Upper lobe of left lung (tissue), 6 donors: ENCODE results near the gene CBLB. TPM values are rescaled to one million over a fixed set of nuclear protein-coding genes. Genes with fewer than 3 reads are reported as not detected.

Source experiments
- ATAC-seq, 2 donors: fragments of 200-7000 bp; cut with Tn5 transposase; one replicate each; pipeline ENCODE4 v1.9.1; 2022; ENCODE audit warnings: mild to moderate bottlenecking in 2 of 2, moderate library complexity in 2 of 2; ENCODE audit not compliant: low FRiP score in 2 of 2
- DNase-seq, 2 donors: peaks; one replicate each; pipeline ENCODE4 v3.0.0-alpha.2; 2019 to 2020
- H3K27ac ChIP-seq, 4 donors: fragments of 200-600 bp; sonication (generic); one replicate each; pipeline ENCODE4 v1.5.1; 2016 to 2019
- H3K27me3 ChIP-seq, 4 donors: fragments of 200-600 bp; sonication (generic); one replicate each; pipeline ENCODE4 v1.5.1; 2017 to 2019
- H3K36me3 ChIP-seq, 4 donors: fragments of 200-600 bp; sonication (generic); one replicate each; pipeline ENCODE4 v1.5.1; 2016 to 2019
- H3K4me1 ChIP-seq, 4 donors: fragments of 200-600 bp; sonication (generic); one replicate each; pipeline ENCODE4 v1.5.1; 2018 to 2019
- H3K4me3 ChIP-seq, 4 donors: fragments of 200-600 bp; sonication (generic); one replicate each; pipeline ENCODE4 v1.5.1; 2017 to 2019; ENCODE audit warnings: mild to moderate bottlenecking in 2 of 4, moderate library complexity in 1 of 4
- H3K9me3 ChIP-seq, 4 donors: fragments of 200-600 bp; sonication (generic); one replicate each; pipeline ENCODE4 v1.5.1; 2018 to 2019
- EP300 ChIP-seq, 4 donors: sonication (generic); formaldehyde crosslinking; IDR thresholded peaks; one replicate each; pipeline ENCODE4 v1.5.1; 2017; ENCODE audit warnings: antibody characterized with exemption in 4 of 4, control low read depth in 2 of 4
- POLR2A ChIP-seq, 4 donors: fragments of 450-650 bp; IDR thresholded peaks; one replicate each; pipeline ENCODE4 v1.5.1; 2016 to 2017; ENCODE audit warnings: antibody characterized with exemption in 4 of 4, mild to moderate bottlenecking in 2 of 4
- POLR2AphosphoS5 ChIP-seq, 2 donors: sonication (generic); formaldehyde crosslinking; IDR thresholded peaks; one replicate each; pipeline ENCODE4 v1.5.1; 2017; ENCODE audit warnings: antibody characterized with exemption in 2 of 2
- WGBS, 2 donors: methylation state at CpG; one replicate each; pipeline ENCODE4 v1.1.5; 2017 to 2018; 5-methylcytosine and 5-hydroxymethylcytosine counted together
- total RNA-seq, 6 donors: library from RNA; depleted of rRNA in 4 of 6; stranded (reverse); fragments of >200 nt in 4 of 6; gene quantifications; one replicate each; pipeline versions ENCODE4 v1.1.0 to v1.2.1, GENCODE V29; 2016 to 2021
- TF ChIP-seq, protein P1 (sequence below), 6 experiments: fragments of 450-650 bp in 4 of 6; fragments of 200-600 bp in 2 of 6; sonication (generic) in 2 of 6; IDR thresholded peaks; one replicate each; pipeline ENCODE4 v1.5.1; 2016 to 2019; ENCODE audit warnings: antibody characterized with exemption in 6 of 6
- donor health status: DM: no; HTN: no; CAD: no; lungs with moderate emphysema.
- donor health status: DM: no; HTN: yes; CAD: no; lungs with severe emphysema.

The CBLB gene
- total RNA-seq, 6 donors from 2014 or later = 30.3 to 85.9 (median 32.0) TPM

- TF ChIP-seq EP300 (IDR thresholded peaks at IDR 0.05) = no peak
- TF ChIP-seq POLR2A (IDR thresholded peaks at IDR 0.05) = no peak
- no peak for TF ChIP-seq POLR2AphosphoS5 (IDR thresholded peaks at IDR 0.05)
- TF ChIP-seq, protein P1, sequence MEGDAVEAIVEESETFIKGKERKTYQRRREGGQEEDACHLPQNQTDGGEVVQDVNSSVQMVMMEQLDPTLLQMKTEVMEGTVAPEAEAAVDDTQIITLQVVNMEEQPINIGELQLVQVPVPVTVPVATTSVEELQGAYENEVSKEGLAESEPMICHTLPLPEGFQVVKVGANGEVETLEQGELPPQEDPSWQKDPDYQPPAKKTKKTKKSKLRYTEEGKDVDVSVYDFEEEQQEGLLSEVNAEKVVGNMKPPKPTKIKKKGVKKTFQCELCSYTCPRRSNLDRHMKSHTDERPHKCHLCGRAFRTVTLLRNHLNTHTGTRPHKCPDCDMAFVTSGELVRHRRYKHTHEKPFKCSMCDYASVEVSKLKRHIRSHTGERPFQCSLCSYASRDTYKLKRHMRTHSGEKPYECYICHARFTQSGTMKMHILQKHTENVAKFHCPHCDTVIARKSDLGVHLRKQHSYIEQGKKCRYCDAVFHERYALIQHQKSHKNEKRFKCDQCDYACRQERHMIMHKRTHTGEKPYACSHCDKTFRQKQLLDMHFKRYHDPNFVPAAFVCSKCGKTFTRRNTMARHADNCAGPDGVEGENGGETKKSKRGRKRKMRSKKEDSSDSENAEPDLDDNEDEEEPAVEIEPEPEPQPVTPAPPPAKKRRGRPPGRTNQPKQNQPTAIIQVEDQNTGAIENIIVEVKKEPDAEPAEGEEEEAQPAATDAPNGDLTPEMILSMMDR (IDR thresholded peaks at IDR 0.05) = no peak
- H3K27ac ChIP-seq = no peak overlapping the region
- DNase-seq (no peak), ATAC-seq (no peak)
- H3K9me3 ChIP-seq = no peaks in the 10 kb centered on the region
- H3K36me3 ChIP-seq = peaks cover 0 to 44% (median 6%) of the 10 kb centered on the region in 4 donors
- 95 to 97% methylated on average over 3 of the region's 3 CpGs for WGBS, 2 donors
- no peak overlapping the region for H3K4me3 ChIP-seq
- no peaks in the 10 kb centered on the region for H3K27me3 ChIP-seq
- H3K4me1 ChIP-seq = no peaks in the 10 kb centered on the region
Measured at GRCh38 chr3:105661461-105661860, 207.4 kb downstream of the CBLB start.

GRCh38 chr3:105656651-105657504 is 211.9 kb downstream of the CBLB start:
- ATAC-seq = peak in 1 of 2 donors; percentile 25

DNA sequence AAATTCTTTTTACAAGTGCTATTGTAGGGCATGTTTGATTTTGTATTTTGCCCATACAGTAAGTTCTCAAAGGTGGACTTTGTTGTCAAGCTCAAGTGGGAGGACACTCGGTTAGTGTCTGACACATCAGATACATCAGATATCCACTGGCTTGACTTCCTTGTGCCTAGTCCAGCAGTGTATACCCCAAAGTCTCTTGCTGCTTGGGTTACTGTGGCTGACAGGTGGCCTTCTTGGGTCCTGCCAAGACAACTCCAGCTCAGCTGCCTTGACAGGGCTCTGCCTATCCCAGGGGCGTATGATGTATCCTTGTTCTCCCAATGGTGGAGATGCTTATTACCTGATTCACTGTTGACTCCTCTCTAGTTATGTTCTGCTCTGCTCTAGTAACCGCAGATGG is 214.9 kb downstream of the CBLB start:
- no peak overlapping the region for H3K4me3 ChIP-seq
- H3K27ac ChIP-seq = no peak overlapping the region
- no peak for DNase-seq
- WGBS, 2 donors = 98 to 100% methylated on average over 2 to 3 of the region's 3 CpGs
- no peaks in the 10 kb centered on the region for H3K9me3 ChIP-seq
- ATAC-seq = no peak
- no peaks in the 10 kb centered on the region for H3K27me3 ChIP-seq
- H3K4me1 ChIP-seq = no peaks in the 10 kb centered on the region
- peaks cover 0 to 16% (median 3%) of the 10 kb centered on the region in 4 donors for H3K36me3 ChIP-seq
- TF ChIP-seq POLR2AphosphoS5 (IDR thresholded peaks at IDR 0.05) (no peak), POLR2A (IDR thresholded peaks at IDR 0.05) (no peak), EP300 (IDR thresholded peaks at IDR 0.05) (no peak)
- TF ChIP-seq, protein P1 (IDR thresholded peaks at IDR 0.05) = no peak

More at GRCh38 chr3:105656651-105657504, 211.9 kb downstream of the CBLB start:
- TF ChIP-seq POLR2AphosphoS5 (IDR thresholded peaks at IDR 0.05) (no peak), EP300 (IDR thresholded peaks at IDR 0.05) (no peak), POLR2A (IDR thresholded peaks at IDR 0.05) (no peak)
- TF ChIP-seq, protein P1 (IDR thresholded peaks at IDR 0.05) = no peak
- Histone ChIP-seq H3K9me3 (no peaks in the 10 kb centered on the region), H3K36me3 (peaks cover 0 to 35% (median 6%) of the 10 kb centered on the region in 4 donors), H3K27ac (no peak overlapping the region), H3K4me3 (no peak overlapping the region), H3K4me1 (no peaks in the 10 kb centered on the region), H3K27me3 (no peaks in the 10 kb centered on the region)
- 75 to 78% methylated on average over 1 of the region's 1 CpG for WGBS, 2 donors
- DNase-seq = no peak

- no peak for DNase-seq
- Histone ChIP-seq H3K9me3 (no peaks in the 10 kb centered on the region), H3K4me3 (no peak overlapping the region), H3K4me1 (no peaks in the 10 kb centered on the region), H3K27me3 (no peaks in the 10 kb centered on the region), H3K27ac (no peak overlapping the region), H3K36me3 (peaks cover 0 to 9% (median 0%) of the 10 kb centered on the region in 4 donors)
- 31 to 52% methylated on average over 1 of the region's 1 CpG for WGBS, 2 donors
- TF ChIP-seq, protein P1 (IDR thresholded peaks at IDR 0.05) = no peak
- TF ChIP-seq POLR2AphosphoS5 (IDR thresholded peaks at IDR 0.05) (no peak), POLR2A (IDR thresholded peaks at IDR 0.05) (no peak), EP300 (IDR thresholded peaks at IDR 0.05) (no peak)
- no peak for ATAC-seq
Measured at GRCh38 chr3:105653166-105653565, 215.6 kb downstream of the CBLB start.
